GM18526 (cell line): ENCODE measurements around the gene TOP1.

Experiments
- POLR2A ChIP-seq: IDR thresholded peaks from 3 replicates; pipeline ENCODE4 v1.6.1; 2011; ENCODE audit not compliant: insufficient read length; ENCODE audit errors: extremely low read depth

Gene TOP1

GRCh38 chr20:40997116-40997515, 31.5 kb upstream of the TOP1 start:
- TF ChIP-seq POLR2A: no peak

GRCh38 chr20:40999841-41000240, 28.8 kb upstream of the TOP1 start:
- TF ChIP-seq POLR2A: no peak

- no peak for TF ChIP-seq POLR2A
Observed at GRCh38 chr20:41000628-41001027, 28.0 kb upstream of the TOP1 start.

GRCh38 chr20:41001497-41001896, 27.1 kb upstream of the TOP1 start:
- TF ChIP-seq POLR2A: no peak

GRCh38 chr20:41002842-41003142, 25.8 kb upstream of the TOP1 start:
- no peak for TF ChIP-seq POLR2A

- TF ChIP-seq POLR2A: no peak
Observed at GRCh38 chr20:41003143-41003935, 25.3 kb upstream of the TOP1 start.

GRCh38 chr20:41004531-41005360, 23.9 kb upstream of the TOP1 start:
- TF ChIP-seq POLR2A: no peak

- no peak for TF ChIP-seq POLR2A
Observed at GRCh38 chr20:41005361-41005729, 23.3 kb upstream of the TOP1 start.

- no peak for TF ChIP-seq POLR2A
Observed at GRCh38 chr20:41006126-41006935, 22.3 kb upstream of the TOP1 start.

GRCh38 chr20:41006936-41007474, 21.6 kb upstream of the TOP1 start:
- TF ChIP-seq POLR2A: no peak

GRCh38 chr20:41007481-41007880, 21.1 kb upstream of the TOP1 start:
- no peak for TF ChIP-seq POLR2A

GRCh38 chr20:41009946-41010345, 18.7 kb upstream of the TOP1 start:
- no peak for TF ChIP-seq POLR2A

- TF ChIP-seq POLR2A: no peak
Observed at GRCh38 chr20:41011551-41012067, 17.0 kb upstream of the TOP1 start.

- no peak for TF ChIP-seq POLR2A
Observed at GRCh38 chr20:41014561-41015088, 14.0 kb upstream of the TOP1 start.

- TF ChIP-seq POLR2A: no peak
Observed at GRCh38 chr20:41017448-41018042, 11.1 kb upstream of the TOP1 start.
